ENCODE measurements around the gene CRYBA4.

CRYBA4 gene

GRCh38 chr22:26621663-26622062, at the start of gene CRYBA4:
CRYBA4 (plus strand) TSS chr22:26621963; CDS start chr22:26622597, 634 bp downstream.
- no peak for DNase-seq (ENCODE audit: low read depth in 2 of 2)

GRCh38 chr22:26573026-26573662, 48.6 kb upstream of the CRYBA4 start:
- no peak for DNase-seq (ENCODE audit: low read depth in 2 of 2)

- no peak for DNase-seq (ENCODE audit: low read depth in 2 of 2)
Observed at GRCh38 chr22:26574001-26574723, 47.6 kb upstream of the CRYBA4 start.

GRCh38 chr22:26576026-26576680, 45.6 kb upstream of the CRYBA4 start:
- DNase-seq (ENCODE audit: low read depth in 2 of 2), result no peak

DNA sequence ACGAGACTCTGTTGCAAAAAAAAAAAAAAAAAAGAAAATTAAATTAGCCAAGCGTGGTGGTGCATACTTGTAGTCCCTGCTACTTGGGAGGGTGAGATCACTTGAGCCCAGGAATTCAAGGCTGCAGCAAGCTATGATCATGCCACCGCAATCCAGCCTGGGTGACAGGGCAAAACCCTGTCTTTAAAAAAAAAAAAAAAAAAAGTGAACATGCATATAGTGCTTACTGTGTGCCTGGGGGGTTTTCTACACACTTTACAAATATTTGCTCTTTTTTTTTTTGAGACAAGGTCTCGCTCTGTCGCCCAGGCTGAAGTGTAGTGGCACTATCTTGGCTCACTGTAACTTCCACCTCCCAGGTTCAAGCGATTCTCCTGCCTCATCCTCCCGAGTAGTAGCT, 44.7 kb upstream of the CRYBA4 start:
- no peak for DNase-seq (ENCODE audit: low read depth in 2 of 2)

- peak in 1 of 2 donors; percentile 42 for DNase-seq (ENCODE audit: low read depth in 2 of 2)
Observed at GRCh38 chr22:26579331-26579886, 42.4 kb upstream of the CRYBA4 start.

DNA sequence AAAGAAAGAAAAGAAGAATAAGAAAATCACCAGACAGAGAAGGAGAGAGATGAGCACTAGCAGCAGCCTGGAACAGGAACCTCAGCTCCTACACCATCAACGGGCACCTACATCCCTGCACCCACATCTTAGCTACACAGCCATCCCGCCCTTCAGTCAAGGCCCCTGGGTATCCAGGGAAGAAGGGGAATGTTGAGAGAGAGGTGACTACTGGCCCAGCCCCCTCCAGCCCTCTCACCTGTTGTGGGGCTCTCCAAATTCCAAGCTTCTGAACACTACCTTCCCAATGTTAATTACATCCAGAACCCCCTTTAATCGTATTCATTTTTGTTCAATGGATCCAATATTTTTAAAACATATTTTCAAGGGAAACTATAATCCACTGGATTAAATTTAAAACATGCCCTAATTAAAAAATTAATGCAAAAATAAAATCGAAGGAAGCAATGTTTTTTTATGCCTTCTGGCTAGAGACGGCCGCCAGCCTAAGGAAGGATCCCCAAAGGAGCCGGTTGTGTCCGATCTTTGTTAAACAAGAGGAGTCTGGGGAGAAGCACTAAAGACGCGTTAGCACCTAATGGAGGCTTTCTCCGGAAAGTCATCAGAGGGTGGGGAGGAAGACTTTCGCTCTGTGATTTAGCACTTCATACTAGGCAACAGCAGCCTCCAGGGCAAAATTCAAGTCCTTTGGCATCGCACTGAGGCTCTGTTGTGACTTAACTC, 41.4 kb upstream of the CRYBA4 start:
- no peak for DNase-seq (ENCODE audit: low read depth in 2 of 2)

DNA sequence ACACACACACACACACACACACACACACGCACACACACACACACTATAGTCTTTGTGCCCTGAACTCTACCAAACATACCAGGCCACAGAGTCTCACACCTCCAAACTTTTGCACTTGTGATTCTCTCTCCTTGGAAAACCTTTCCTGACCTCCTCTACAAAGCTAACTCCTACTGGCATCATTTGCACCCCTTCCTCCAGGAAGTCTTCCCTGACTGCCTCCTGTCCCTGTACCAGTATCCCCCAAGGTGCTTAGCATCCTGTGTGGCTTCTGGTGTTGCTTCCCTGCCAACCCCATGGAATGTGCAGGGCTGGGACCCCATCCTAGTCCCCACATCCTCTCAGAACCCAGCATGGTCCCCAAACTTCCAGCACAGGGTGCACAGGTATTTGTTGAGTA, 40.7 kb upstream of the CRYBA4 start:
- DNase-seq (ENCODE audit: low read depth in 2 of 2), result no peak

DNA sequence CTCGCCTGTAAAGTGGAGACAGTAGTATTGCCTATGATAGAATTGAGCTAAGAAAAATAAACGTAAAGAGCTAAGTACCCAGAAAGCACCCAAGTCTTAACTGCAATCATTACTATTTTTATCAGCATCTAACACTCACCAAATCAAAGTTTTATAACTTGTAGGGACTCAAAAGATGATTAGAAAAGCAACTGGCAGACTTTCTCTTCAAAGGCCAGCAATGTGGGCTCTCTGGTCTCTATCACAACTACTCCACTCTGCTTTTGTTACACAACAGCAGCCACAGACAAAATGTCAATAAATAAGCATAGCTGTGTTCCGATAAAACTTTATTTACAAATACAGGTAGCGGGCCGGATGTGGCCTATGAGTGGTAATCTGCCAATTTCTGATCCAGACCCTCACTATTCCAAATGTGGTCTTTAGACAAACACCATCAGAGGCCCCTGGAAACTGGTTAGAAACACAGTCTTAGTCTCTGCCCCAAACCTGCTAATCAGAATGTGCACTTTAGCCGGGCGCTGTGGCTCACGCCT, 40.1 kb upstream of the CRYBA4 start:
- no peak for DNase-seq (ENCODE audit: low read depth in 2 of 2)

DNA sequence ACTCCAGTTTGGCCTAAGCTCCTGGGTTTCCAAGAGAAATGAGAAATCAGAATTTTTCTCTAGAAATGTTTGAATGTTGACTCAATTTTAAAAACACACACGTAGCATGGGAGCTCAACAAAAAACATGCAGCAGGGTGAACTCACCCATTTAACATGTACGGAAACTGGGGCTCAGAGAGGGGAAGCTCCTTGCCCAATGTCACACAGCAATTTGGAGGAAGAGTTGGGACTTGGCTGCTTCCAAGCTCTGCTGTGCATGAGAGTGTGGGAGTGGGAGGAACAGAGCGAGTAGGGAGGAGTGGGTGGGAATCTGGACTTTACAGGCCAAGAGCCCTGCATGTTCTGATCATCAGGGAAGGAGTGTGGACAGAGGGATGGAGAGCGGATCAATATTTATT, 37.8 kb upstream of the CRYBA4 start:
- DNase-seq (ENCODE audit: low read depth in 2 of 2), result no peak

- DNase-seq (ENCODE audit: low read depth in 2 of 2), result no peak
Observed at GRCh38 chr22:26585104-26585790, 36.5 kb upstream of the CRYBA4 start.

DNA sequence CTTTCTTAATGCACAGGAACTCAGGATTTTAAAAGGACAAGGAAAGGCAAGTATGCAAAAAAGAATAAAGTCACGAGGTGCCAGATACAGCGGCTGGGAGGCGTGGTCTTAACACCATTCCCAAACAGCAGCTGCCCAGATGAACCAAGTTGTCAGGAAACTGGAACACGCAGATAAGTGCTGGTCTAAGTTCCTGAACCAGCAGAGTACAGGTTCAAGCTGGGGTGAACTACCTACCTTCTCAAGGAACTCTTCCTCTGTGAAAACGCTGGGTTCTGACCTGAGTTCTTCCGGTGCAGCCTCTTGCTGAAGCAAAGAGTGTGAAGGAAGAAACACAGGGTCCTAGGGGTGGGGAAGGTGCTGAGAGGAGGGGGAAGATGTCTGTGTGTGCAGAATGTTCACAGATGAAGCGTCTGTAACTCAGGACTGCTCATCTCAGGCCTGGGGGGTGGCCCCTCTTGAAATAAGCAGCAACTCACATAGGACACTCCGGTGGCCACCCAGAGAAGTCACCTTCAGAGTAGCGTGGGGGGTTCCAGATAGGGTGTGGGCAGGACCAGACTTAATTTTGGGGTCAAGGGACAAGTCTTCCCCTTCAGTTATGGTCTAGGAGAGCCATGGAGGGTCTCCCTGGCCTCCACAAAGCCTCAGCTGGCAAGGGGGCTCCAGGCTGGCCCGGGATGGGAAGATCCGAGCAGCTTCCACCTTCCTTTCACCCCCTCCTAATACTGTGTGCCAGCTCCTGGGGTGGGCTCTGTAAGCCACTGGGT, 35.0 kb upstream of the CRYBA4 start:
- no peak for DNase-seq (ENCODE audit: low read depth in 2 of 2)

DNA sequence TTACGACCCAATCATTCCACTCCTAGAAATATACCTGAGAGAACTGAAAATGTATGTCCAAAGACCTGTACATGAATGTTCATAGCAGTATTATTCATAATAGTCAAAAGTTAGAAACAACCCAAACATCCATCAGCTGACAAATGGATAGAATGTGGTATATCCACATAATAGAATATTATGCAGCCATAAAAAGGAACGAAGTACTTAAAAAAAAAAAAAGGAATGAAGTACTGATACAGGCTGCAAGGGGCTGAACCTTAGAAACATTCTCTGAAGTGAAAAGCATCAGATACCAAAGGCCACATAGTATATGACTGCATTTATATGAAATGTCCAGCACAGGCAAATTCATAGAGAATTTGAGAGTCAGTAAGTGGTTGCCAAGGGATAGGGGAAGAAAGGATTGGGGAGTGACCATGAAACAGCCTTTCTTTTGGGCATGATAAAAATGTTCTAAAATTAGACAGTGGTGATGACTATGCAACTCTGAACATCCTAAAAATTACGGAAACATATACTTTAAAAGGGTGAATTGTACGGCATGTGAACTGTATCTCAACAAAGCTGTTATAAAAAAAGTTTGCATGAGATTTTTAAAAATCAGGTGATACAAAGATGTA, 33.7 kb upstream of the CRYBA4 start:
- DNase-seq (ENCODE audit: low read depth in 2 of 2), result no peak

- no peak for DNase-seq (ENCODE audit: low read depth in 2 of 2)
Observed at GRCh38 chr22:26588729-26589366, 32.9 kb upstream of the CRYBA4 start.

DNA sequence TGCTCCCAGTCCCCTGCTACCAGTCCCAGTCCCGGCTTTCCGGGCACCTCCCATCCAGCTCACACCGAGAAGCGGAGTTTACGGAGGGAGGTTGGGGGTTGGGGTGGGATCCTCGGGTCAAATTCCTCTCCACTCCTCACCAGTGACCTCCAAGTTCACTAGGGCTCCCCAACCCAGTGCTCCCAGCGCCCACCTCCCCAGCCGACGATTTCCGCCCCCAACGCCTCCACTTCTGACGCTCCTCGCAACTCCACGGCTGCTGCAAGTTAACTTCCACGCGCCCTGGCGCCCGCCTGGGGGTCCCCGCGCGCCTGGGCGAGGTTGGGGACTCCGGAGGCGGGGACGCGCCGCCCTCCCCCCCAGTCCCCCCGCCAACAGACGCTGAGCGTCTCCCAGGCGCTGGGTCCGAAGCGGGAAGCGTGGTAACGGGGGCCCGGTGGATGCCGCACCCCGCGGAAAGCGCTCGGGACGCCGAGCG, 32.4 kb upstream of the CRYBA4 start:
- DNase-seq (ENCODE audit: low read depth in 2 of 2), result peak in 1 of 2 donors; percentile 19

- DNase-seq (ENCODE audit: low read depth in 2 of 2), result peak; percentile 57 to 71
Observed at GRCh38 chr22:26589845-26590736, 31.7 kb upstream of the CRYBA4 start, which contains the start of gene TPST2. TPST2 (minus strand) TSS chr22:26590132; CDS start chr22:26541630, 48,502 bp downstream.

GRCh38 chr22:26592421-26592891, 29.3 kb upstream of the CRYBA4 start:
- peak in 1 of 2 donors; percentile 49 for DNase-seq (ENCODE audit: low read depth in 2 of 2)

- DNase-seq (ENCODE audit: low read depth in 2 of 2), result no peak
Observed at GRCh38 chr22:26593763-26594162, 28.0 kb upstream of the CRYBA4 start.

Measured in stimulated activated CD8-positive, alpha-beta memory T cell treated with anti-CD3 and anti-CD28 coated beads, Interleukin-15, amount 100 ng/mL, for 48 hours (primary cell).